ENCODE results near the gene GALNT18. TPM values are rescaled to one million over a fixed set of nuclear protein-coding genes. Genes with fewer than 3 reads are reported as not detected.

The GALNT18 gene
- total RNA-seq, 1 donor, result 11.7 TPM

DNA sequence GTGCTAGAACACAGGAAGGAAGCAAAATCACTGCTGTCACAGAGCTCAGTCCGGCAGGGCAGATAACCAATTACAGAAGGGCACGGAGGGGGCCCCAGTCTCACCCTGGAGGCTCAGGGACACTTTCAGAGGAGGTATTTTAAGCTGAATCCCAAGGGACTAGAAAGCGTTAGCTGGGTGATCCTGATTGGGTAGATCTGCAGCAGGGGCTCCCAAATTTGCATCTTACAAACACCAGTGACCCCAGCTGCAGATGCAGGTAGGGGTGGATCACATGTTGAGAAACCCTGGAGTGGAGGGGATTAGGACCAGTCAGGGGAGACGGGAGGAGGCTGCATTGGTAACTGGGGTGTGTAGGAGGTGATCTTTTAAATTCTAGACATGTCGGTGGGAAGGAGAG lies 360.2 kb downstream of the GALNT18 start:
- H3K4me3 ChIP-seq (ENCODE audit: low read depth, low read length), result no peak overlapping the region
- no peak for DNase-seq (ENCODE audit: low read depth)
- TF ChIP-seq, protein P1, sequence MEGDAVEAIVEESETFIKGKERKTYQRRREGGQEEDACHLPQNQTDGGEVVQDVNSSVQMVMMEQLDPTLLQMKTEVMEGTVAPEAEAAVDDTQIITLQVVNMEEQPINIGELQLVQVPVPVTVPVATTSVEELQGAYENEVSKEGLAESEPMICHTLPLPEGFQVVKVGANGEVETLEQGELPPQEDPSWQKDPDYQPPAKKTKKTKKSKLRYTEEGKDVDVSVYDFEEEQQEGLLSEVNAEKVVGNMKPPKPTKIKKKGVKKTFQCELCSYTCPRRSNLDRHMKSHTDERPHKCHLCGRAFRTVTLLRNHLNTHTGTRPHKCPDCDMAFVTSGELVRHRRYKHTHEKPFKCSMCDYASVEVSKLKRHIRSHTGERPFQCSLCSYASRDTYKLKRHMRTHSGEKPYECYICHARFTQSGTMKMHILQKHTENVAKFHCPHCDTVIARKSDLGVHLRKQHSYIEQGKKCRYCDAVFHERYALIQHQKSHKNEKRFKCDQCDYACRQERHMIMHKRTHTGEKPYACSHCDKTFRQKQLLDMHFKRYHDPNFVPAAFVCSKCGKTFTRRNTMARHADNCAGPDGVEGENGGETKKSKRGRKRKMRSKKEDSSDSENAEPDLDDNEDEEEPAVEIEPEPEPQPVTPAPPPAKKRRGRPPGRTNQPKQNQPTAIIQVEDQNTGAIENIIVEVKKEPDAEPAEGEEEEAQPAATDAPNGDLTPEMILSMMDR (IDR thresholded peaks at IDR 0.05; ENCODE audit: insufficient read depth, low read depth, low read length), result no peak

DNA sequence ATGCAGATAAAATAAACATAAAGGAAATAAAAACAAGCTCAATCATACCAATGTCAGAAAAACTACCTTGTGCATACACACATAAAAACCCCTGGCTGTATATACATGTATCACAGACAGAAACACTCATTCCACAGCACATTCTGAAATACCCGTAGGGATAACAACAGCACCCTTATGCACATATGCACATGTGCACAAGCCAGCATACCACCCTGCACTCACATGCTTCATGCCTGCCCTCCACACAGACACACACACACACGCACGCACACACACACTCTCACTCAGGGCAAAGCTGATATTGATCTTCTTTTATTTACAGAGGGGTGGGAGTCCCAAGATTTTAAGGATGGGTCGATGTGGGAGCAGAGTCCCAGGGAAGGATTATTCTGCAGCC lies 360.9 kb downstream of the GALNT18 start:
- TF ChIP-seq, protein P1 (IDR thresholded peaks at IDR 0.05; ENCODE audit: insufficient read depth, low read depth, low read length), result no peak
- no peak for DNase-seq (ENCODE audit: low read depth)

DNA sequence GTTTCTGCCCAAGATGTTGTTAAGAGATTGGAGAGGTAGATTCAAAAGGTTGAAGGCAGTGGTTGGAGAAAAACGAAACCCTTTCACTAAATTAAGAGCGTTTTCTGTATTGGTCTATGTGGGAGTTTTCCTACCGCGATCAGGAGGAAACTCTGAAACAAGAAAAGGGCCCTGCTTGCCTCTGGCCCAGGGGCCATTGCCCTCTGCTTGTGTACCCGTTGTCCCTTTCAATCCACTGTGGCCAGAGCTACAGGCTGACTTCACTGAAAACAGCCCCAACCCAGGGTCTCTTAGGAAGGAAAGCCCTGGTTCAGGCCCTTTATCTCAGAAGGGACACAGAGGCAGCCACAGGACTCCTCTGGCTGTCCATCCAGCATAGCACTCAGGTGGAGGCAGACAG lies 367.8 kb downstream of the GALNT18 start:
- TF ChIP-seq, protein P1 (IDR thresholded peaks at IDR 0.05; ENCODE audit: insufficient read depth, low read depth, low read length), result no peak
- H3K4me3 ChIP-seq (ENCODE audit: low read depth, low read length), result no peak overlapping the region

More for the DNA sequence above, 360.9 kb downstream of the GALNT18 start:
- H3K4me3 ChIP-seq (ENCODE audit: low read depth, low read length), result no peak overlapping the region

DNA sequence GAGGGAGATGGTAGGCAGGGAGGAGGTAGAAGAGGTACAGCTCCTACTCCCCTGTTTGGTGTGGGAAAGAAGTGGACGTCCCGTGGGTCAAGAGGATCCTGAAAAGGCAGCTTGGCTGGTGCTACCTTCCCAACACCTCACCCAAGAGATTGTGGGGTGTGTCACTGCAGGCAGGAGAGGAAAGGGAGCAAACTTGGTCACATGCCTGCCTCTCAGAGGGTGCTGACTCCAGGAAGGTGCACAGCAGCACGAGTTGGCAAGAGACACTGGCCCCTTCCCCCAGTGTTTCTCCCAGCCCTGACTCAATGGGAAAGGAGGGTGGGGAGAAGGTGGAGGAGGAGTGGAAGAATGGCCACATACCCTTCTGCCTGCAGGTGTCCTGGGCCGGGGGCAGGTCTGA lies 368.3 kb downstream of the GALNT18 start:
- no peak overlapping the region for H3K4me3 ChIP-seq (ENCODE audit: low read depth, low read length)
- no peak for DNase-seq (ENCODE audit: low read depth)
- TF ChIP-seq, protein P1 (IDR thresholded peaks at IDR 0.05; ENCODE audit: insufficient read depth, low read depth, low read length), result no peak

More for the DNA sequence above, 367.8 kb downstream of the GALNT18 start:
- DNase-seq (ENCODE audit: low read depth), result no peak

DNA sequence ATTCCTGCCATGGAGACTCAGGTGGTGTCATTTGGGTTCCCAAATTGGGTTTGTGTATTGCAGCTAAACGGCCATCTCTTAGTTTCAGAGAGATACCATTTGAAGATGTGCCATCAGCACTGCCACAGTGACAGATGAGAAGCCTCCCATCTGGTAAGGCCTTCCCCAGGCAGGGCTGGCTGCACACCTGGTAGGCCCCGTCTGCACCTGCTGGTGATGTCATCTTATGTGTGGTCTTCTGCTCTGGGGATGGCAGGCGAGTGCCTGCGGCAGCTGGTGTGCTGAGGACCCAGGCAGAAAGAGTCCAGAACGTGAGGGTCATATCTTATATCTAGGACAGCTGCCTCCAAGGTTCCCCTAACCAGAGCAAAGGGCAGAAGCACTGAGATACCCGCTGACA lies 369.4 kb downstream of the GALNT18 start:
- TF ChIP-seq, protein P1 (IDR thresholded peaks at IDR 0.05; ENCODE audit: insufficient read depth, low read depth, low read length), result no peak
- H3K4me3 ChIP-seq (ENCODE audit: low read depth, low read length), result no peak overlapping the region
- DNase-seq (ENCODE audit: low read depth), result no peak

DNA sequence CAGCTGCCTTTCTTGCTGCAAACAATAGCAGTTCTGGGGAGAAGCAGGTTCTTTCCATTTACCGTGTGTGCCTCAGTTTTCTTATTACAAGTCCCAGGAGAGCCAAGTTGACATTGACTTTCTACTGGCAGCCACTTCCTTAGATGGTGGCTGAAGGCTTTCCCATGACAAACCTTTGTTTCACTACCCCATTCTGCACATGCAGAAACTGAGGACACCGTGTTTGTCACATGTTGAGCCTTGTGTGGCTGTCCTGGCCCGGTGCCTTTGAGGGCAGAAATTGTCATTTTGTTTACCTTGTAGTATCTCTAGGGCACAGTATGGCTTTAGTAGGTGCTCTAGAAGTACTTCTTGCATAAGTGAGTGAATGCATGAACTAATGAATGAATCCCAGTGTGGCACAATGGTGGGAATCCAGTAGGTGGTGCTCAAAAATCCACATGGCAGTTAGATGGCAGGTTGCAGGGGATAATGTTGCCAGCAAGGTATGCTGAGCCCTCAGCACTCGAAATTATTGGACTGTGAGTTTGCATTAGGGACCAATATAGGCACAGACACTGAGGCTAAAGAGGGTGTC lies 370.3 kb downstream of the GALNT18 start:
- DNase-seq (ENCODE audit: low read depth), result no peak
- H3K4me3 ChIP-seq (ENCODE audit: low read depth, low read length), result no peak overlapping the region
- TF ChIP-seq, protein P1 (IDR thresholded peaks at IDR 0.05; ENCODE audit: insufficient read depth, low read depth, low read length), result no peak

DNA sequence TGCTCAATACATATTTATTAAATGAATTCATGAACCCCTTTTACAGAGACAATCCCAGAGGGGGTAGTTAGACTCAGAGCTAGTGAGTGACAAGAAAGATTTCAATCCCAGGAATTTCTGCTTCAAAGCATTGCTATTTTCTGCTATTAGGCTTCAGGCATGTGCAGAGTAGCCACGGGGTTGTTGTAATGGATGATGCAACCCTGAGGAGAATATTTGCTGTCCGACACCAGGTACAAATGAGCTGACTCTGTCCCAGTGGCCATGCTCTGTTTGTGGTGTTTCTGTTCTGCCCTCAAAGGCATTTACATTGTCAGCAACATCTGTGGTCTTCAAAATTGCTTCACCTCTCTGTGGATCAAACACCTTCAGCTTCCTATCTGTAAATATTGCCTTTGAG lies 371.3 kb downstream of the GALNT18 start:
- DNase-seq (ENCODE audit: low read depth), result peak; percentile 8
- H3K4me3 ChIP-seq (ENCODE audit: low read depth, low read length), result no peak overlapping the region
- TF ChIP-seq, protein P1 (IDR thresholded peaks at IDR 0.05; ENCODE audit: insufficient read depth, low read depth, low read length), result no peak
